Psoas muscle (tissue), 8 donors: ENCODE data around the gene SORL1. TPM values are rescaled to one million over a fixed set of nuclear protein-coding genes. Genes with fewer than 3 reads are reported as not detected.

Source experiments
- ATAC-seq, 4 donors: fragments of 200-7000 bp; cut with Tn5 transposase; one replicate each; pipeline ENCODE4 v1.9.1; 2020; ENCODE audit warnings: moderate library complexity in 3 of 4, mild to moderate bottlenecking in 2 of 4
- DNase-seq, 2 donors: peaks; one replicate each; pipeline ENCODE4 v3.0.0-alpha.2; 2020
- H3K27ac ChIP-seq: fragments of 200-600 bp; one replicate; pipeline ENCODE4 v1.8.0; 2022
- H3K27me3 ChIP-seq, 3 donors: fragments of 200-600 bp in 1 of 3; one replicate each; pipeline versions ENCODE4 v1.6.1 to v1.8.0; 2013 to 2022; ENCODE audit warnings: low read length in 2 of 3, mild to moderate bottlenecking in 2 of 3, moderate library complexity in 1 of 3; ENCODE audit not compliant: insufficient read depth in 3 of 3
- H3K36me3 ChIP-seq, 2 donors: fragments of 200-600 bp in 1 of 2; one replicate each; pipeline versions ENCODE4 v1.6.1 to v1.8.0; 2013 to 2022; ENCODE audit warnings: low read depth in 1 of 2, mild to moderate bottlenecking in 1 of 2, moderate library complexity in 1 of 2; ENCODE audit not compliant: insufficient read depth in 1 of 2
- H3K4me1 ChIP-seq: fragments of 200-600 bp; one replicate; pipeline ENCODE4 v1.8.0; 2022
- H3K4me3 ChIP-seq: fragments of 200-600 bp; one replicate; pipeline ENCODE4 v1.8.0; 2022; ENCODE audit warnings: mild to moderate bottlenecking
- H3K9me3 ChIP-seq: fragments of 200-600 bp; one replicate; pipeline ENCODE4 v1.8.0; 2022
- WGBS, 3 donors: extraction: QIAGEN DNeasy Blood & Tissue Kit; methylation state at CpG; one replicate each; pipeline versions ENCODE4 v1.1.6 to v1.1.7; 2013; 5-methylcytosine and 5-hydroxymethylcytosine counted together
- intact Hi-C, 2 donors: fragments of 100-400 bp; cut with DNase I; formaldehyde crosslinking; loops; one replicate each; pipeline versions ENCODE4 v1.11.0 to v1.14.2; 2022
- polyA plus RNA-seq, 3 donors: library from polyadenylated mRNA; stranded (reverse); fragments of 200-250 nt; gene quantifications; one replicate each; pipeline ENCODE4 v1.2.3, GENCODE V29; 2013
- total RNA-seq, 4 donors: library from RNA; stranded (reverse); fragmentation: NEBNext Ultra II Directional in 2 of 4; extraction: Animal tissue kit (Norgen Biotek cat#: 25700) in 2 of 4; gene quantifications; one replicate each; pipeline versions ENCODE4 v1.2.1 to v1.2.4, GENCODE V29; 2021 to 2023
- TF ChIP-seq, protein P1 (sequence below): fragments of 200-600 bp; IDR thresholded peaks from one replicate; pipeline ENCODE4 v1.8.0; 2022; ENCODE audit warnings: antibody characterized with exemption
- donor health status: healthy with polysubstance abuse.
- donor health status: DM: no; HTN: no; CAD: no; lungs with moderate emphysema.
- donor health status: Bipolar disorder and iron deficiency.
- donor health status: healthy.
- donor health status: DM: yes; HTN: yes; CAD: no.
- donor health status: DM: no; HTN: no; CAD: no.
- donor health status: DM: no; HTN: no; CAD: no.
- donor health status: DM: yes; HTN: yes; CAD: no.

The SORL1 gene
- total and polyA plus RNA-seq, 7 donors, result 0.07 to 3.3 (median 1.5) TPM

DNA sequence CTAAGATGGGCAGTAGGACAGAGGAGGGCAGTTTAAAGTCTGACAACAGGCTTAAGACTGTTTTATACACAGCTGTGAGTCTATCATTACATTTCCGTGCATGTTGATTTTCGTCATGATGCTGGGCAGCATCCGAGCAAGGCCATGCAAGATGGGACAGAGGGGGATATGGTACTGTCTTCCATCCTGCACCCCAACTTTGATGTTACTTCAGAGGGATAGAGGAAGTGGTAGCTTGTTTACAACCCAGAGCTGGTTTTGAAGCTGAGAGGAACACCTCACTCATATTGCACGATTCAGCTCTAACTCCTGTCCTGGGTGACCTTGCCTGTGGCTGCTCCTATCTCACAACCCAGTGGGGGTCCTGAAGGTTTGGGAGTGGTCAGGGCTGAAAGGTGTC is 3.0 kb upstream of the SORL1 start:
- Histone ChIP-seq H3K36me3 (no peaks in the 10 kb centered on the region), H3K4me1 (no peaks in the 10 kb centered on the region), H3K4me3 (no peak overlapping the region), H3K27me3 (peaks cover 0 to 17% (median 2%) of the 10 kb centered on the region in 3 donors), H3K27ac (no peak overlapping the region), H3K9me3 (no peaks in the 10 kb centered on the region)
- WGBS, 3 donors, result 94 to 95% (median 94%) methylated on average over 4 of the region's 4 CpGs
- TF ChIP-seq, protein P1, sequence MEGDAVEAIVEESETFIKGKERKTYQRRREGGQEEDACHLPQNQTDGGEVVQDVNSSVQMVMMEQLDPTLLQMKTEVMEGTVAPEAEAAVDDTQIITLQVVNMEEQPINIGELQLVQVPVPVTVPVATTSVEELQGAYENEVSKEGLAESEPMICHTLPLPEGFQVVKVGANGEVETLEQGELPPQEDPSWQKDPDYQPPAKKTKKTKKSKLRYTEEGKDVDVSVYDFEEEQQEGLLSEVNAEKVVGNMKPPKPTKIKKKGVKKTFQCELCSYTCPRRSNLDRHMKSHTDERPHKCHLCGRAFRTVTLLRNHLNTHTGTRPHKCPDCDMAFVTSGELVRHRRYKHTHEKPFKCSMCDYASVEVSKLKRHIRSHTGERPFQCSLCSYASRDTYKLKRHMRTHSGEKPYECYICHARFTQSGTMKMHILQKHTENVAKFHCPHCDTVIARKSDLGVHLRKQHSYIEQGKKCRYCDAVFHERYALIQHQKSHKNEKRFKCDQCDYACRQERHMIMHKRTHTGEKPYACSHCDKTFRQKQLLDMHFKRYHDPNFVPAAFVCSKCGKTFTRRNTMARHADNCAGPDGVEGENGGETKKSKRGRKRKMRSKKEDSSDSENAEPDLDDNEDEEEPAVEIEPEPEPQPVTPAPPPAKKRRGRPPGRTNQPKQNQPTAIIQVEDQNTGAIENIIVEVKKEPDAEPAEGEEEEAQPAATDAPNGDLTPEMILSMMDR, result no peak
- ATAC-seq (no peak), DNase-seq (no peak)
- intact Hi-C loops, result no loop called here

DNA sequence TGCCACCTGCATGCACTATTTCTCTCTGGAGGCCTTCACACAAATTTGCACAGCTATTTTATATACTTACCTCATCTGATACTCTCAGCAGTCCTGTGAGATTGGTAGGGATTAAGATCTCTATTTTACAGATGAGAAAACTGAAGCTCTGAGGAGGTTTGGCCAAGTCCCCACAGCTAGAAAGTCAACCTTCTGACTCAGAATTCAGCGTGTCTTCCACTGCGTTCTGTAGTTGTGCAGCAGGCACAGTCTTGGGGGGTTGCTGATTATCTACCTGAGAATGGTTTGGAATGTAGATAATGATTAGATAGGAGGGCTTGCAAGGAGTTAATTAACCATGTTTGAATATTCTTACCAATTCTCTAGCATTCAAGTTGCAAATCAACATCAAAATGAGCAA is 2.5 kb upstream of the SORL1 start:
- DNase-seq (no peak), ATAC-seq (no peak)
- no peak overlapping the region for H3K4me3 ChIP-seq
- no peak overlapping the region for H3K27ac ChIP-seq
- no peaks in the 10 kb centered on the region for H3K36me3 ChIP-seq
- H3K9me3 ChIP-seq, result no peaks in the 10 kb centered on the region
- no peaks in the 10 kb centered on the region for H3K4me1 ChIP-seq
- H3K27me3 ChIP-seq, result peaks cover 0 to 17% (median 2%) of the 10 kb centered on the region in 3 donors
- TF ChIP-seq, protein P1, result no peak
- intact Hi-C loops, result loop anchor here in 1 of 2 donors (10.0 kb wide), 1 partner anchor 125 kb away; no protein-coding TSS in a partner anchor
- 90 to 96% (median 93%) methylated on average over 2 of the region's 2 CpGs for WGBS, 3 donors

DNA sequence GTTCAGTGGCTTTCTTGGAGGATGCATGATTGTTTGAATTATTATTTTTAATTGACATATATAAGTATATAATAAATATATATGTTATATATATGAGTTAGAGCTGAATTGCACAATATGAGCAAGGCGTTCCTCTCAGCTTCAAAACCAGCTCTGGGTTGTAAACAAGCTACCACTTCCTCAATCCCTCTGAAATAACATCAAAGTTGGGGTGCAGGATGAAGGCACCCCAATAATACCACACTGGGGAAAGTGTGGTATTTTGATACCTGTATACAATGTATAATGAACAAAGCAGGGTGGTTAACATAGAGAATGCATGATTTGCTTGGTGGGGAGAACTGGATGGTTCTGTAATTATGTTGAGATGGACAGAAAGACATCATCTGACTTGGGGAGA is 1.7 kb upstream of the SORL1 start:
- ATAC-seq (no peak), DNase-seq (no peak)
- Histone ChIP-seq H3K4me1 (no peaks in the 10 kb centered on the region), H3K27ac (no peak overlapping the region), H3K4me3 (no peak overlapping the region), H3K36me3 (no peaks in the 10 kb centered on the region), H3K27me3 (peaks cover 0 to 17% (median 2%) of the 10 kb centered on the region in 3 donors), H3K9me3 (no peaks in the 10 kb centered on the region)
- 93 to 95% (median 93%) methylated on average over 1 of the region's 1 CpG for WGBS, 3 donors
- intact Hi-C loops, result loop anchor here in 1 of 2 donors (10.0 kb wide), 1 partner anchor 126 kb away; no protein-coding TSS in a partner anchor
- TF ChIP-seq, protein P1, result no peak

DNA sequence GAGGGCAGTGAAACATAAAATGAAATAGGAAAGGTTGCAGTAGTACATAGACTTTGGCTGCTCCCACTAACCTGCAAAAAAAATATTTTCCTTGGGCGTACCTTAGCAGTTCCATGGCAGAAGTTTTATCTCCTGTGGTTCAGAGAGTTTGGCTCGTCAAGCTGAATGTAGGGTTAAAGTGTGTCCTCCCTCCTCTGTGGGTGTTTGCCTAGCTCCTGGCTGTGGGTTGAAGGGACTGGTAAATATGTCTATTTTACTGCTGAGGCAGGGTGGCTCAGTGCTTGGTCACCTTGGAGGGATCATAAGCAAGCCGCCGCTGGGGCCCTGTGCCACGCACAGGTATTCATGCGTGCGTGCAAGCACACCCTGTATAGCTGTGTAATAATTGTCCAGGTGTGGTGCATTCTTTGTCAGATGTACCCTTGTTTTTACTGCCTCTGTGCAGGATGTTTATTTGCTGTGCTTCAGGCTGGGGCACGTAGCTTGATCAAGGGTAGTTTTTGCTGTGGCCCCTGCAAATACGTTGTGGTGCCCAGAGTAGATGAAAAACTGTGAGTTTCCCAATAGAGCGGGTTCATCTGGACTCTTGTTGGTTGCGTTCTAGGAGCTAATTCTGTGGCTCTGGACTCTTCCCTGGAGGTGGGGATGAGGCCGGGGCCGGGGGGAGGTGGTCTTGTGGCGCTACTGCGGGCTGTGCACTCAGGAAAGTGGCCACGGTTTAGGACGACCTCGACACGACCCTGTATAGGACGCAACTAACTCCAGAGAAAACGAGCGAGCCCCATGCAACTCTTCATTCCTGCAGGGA is 732 bp upstream of the SORL1 start:
- TF ChIP-seq, protein P1, result no peak
- DNase-seq (no peak), ATAC-seq (peak in 1 of 4 donors; percentile 11)
- H3K9me3 ChIP-seq, result no peaks in the 10 kb centered on the region
- no peaks in the 10 kb centered on the region for H3K36me3 ChIP-seq
- peaks cover 0 to 17% (median 2%) of the 10 kb centered on the region in 3 donors for H3K27me3 ChIP-seq
- intact Hi-C loops, result loop anchor here in 1 of 2 donors (10.0 kb wide), 1 partner anchor 127 kb away; no protein-coding TSS in a partner anchor
- WGBS, 3 donors, result 41 to 49% (median 42%) methylated on average over 22 of the region's 22 CpGs
- no peaks in the 10 kb centered on the region for H3K4me1 ChIP-seq
- peak overlapping the region; percentile 65 for H3K4me3 ChIP-seq
- H3K27ac ChIP-seq, result no peak overlapping the region
